HEK293 (cell line): ENCODE results near the gene WASL.

ENCODE experiments used
- CTCF ChIA-PET: fragments of 350-600 bp; formaldehyde crosslinking; extraction: SDS; loops from one replicate; lab custom pipeline; 2021; ENCODE audit warnings: antibody characterized with exemption; lab: Yijun Ruan, JAX
- POLR2A ChIA-PET: fragments of 300-600 bp; formaldehyde crosslinking; extraction: SDS; loops from one replicate; lab custom pipeline; 2020; ENCODE audit warnings: antibody characterized with exemption, inconsistent platforms; lab: Yijun Ruan, JAX
- H3K27ac ChIP-seq: fragments of 200-500 bp; sonication (Bioruptor generic); 2 replicates; pipeline ENCODE4 v1.5.1; 2014; ENCODE audit warnings: low read depth, low read length, control low read depth, inconsistent platforms; ENCODE audit errors: extremely low read depth
- H3K36me3 ChIP-seq, 2 experiments: fragments of 200-500 bp in 1 of 2; sonication (Bioruptor generic) in 1 of 2; 1 replicate in 1 of 2; 2 replicates in 1 of 2; pipeline ENCODE4 v1.5.1; 2014 to 2017; ENCODE audit warnings: inconsistent platforms in 2 of 2, low read length in 2 of 2; ENCODE audit not compliant: control insufficient read depth in 2 of 2, insufficient read depth in 1 of 2
- H3K4me1 ChIP-seq: fragments of 200-500 bp; sonication (Bioruptor generic); 2 replicates; pipeline ENCODE4 v1.5.1; 2014; ENCODE audit warnings: mild to moderate bottlenecking, low read length, inconsistent platforms; ENCODE audit not compliant: control insufficient read depth, insufficient read depth
- H3K4me3 ChIP-seq: 2 replicates; pipeline ENCODE4 v1.5.1; 2011; ENCODE audit warnings: low read depth, mild to moderate bottlenecking, control low read depth, low read length, moderate library complexity
- H3K9me3 ChIP-seq: fragments of 200-500 bp; sonication (Bioruptor generic); 2 replicates; pipeline ENCODE4 v1.5.1; 2014; ENCODE audit warnings: low read depth, low read length, inconsistent platforms; ENCODE audit not compliant: control insufficient read depth, insufficient read depth
- EGR2 ChIP-seq: fragments of 450-650 bp; formaldehyde crosslinking; IDR thresholded peaks from 2 replicates; pipeline ENCODE4 v1.5.1; 2016; ENCODE audit warnings: low read depth, missing biosample characterization, missing genetic modification characterization
- OSR2 ChIP-seq: fragments of 450-650 bp; formaldehyde crosslinking; IDR thresholded peaks from 2 replicates; pipeline ENCODE4 v1.5.1; 2016; ENCODE audit warnings: missing biosample characterization, missing genetic modification characterization
- PBX3 ChIP-seq: sonication (generic); formaldehyde crosslinking; IDR thresholded peaks from 2 replicates; pipeline ENCODE4 v1.8.1; 2022; ENCODE audit warnings: mild to moderate bottlenecking, moderate library complexity, missing genetic modification reagents
- PRDM10 ChIP-seq: fragments of 450-650 bp; formaldehyde crosslinking; IDR thresholded peaks from 2 replicates; pipeline ENCODE4 v1.5.1; 2016; ENCODE audit warnings: missing biosample characterization, missing genetic modification characterization
- ZEB2 ChIP-seq: fragments of 450-650 bp; formaldehyde crosslinking; IDR thresholded peaks from 2 replicates; pipeline ENCODE4 v1.5.1; 2016; ENCODE audit warnings: missing biosample characterization, missing genetic modification characterization
- ZNF16 ChIP-seq: fragments of 450-650 bp; formaldehyde crosslinking; IDR thresholded peaks from 2 replicates; pipeline ENCODE4 v1.5.1; 2016; ENCODE audit warnings: low read depth, missing biosample characterization, missing genetic modification characterization
- ZNF174 ChIP-seq: fragments of 450-650 bp; formaldehyde crosslinking; IDR thresholded peaks from 2 replicates; pipeline ENCODE4 v1.5.0; 2017; ENCODE audit warnings: missing biosample characterization, mild to moderate bottlenecking, missing genetic modification characterization
- ZNF221 ChIP-seq: fragments of 450-650 bp; formaldehyde crosslinking; IDR thresholded peaks from 2 replicates; pipeline ENCODE4 v1.5.1; 2017; ENCODE audit warnings: missing biosample characterization, missing genetic modification characterization, borderline replicate concordance
- ZNF23 ChIP-seq: fragments of 450-650 bp; formaldehyde crosslinking; IDR thresholded peaks from 2 replicates; pipeline ENCODE4 v1.5.1; 2016; ENCODE audit warnings: missing biosample characterization, missing genetic modification characterization, borderline replicate concordance
- ZNF366 ChIP-seq: fragments of 450-650 bp; formaldehyde crosslinking; conservative IDR thresholded peaks from 2 replicates; pipeline ENCODE4 v1.5.1; 2016; ENCODE audit warnings: missing biosample characterization, missing genetic modification characterization
- ZNF513 ChIP-seq: fragments of 450-650 bp; IDR thresholded peaks from 2 replicates; pipeline ENCODE4 v1.5.1; 2018; ENCODE audit warnings: missing biosample characterization, missing genetic modification characterization
- ZNF518A ChIP-seq: fragments of 450-650 bp; formaldehyde crosslinking; conservative IDR thresholded peaks from 2 replicates; pipeline ENCODE4 v1.5.1; 2016; ENCODE audit warnings: low read depth, missing biosample characterization, missing genetic modification characterization
- ZNF555 ChIP-seq: fragments of 450-650 bp; formaldehyde crosslinking; conservative IDR thresholded peaks from 2 replicates; pipeline ENCODE4 v1.5.1; 2017; ENCODE audit warnings: missing biosample characterization, mild to moderate bottlenecking, missing genetic modification characterization, inconsistent platforms
- ZNF621 ChIP-seq: fragments of 450-650 bp; formaldehyde crosslinking; IDR thresholded peaks from 2 replicates; pipeline ENCODE4 v1.5.1; 2017; ENCODE audit warnings: missing biosample characterization, missing genetic modification characterization
- ZNF658 ChIP-seq: fragments of 450-650 bp; formaldehyde crosslinking; IDR thresholded peaks from 2 replicates; pipeline ENCODE4; 2016; ENCODE audit warnings: missing biosample characterization, missing genetic modification characterization
- ZNF660 ChIP-seq: fragments of 450-650 bp; IDR thresholded peaks from 2 replicates; pipeline ENCODE4 v1.5.1; 2018; ENCODE audit warnings: missing biosample characterization, mild to moderate bottlenecking, missing genetic modification characterization

WASL gene

GRCh38 chr7:123637878-123638277 lies 110.9 kb downstream of the WASL start:
- POLR2A ChIA-PET, result interaction anchor here (1.5 kb wide), 1 partner anchor 111 kb away, joined by 3 read pairs; the partner anchor contains the start of gene WASL
- Histone ChIP-seq H3K9me3 (no peaks in the 10 kb centered on the region), H3K36me3 (no peaks in the 10 kb centered on the region), H3K27ac (no peak overlapping the region), H3K4me3 (no peak overlapping the region), H3K4me1 (no peaks in the 10 kb centered on the region)
- CTCF ChIA-PET, result interaction anchor here (0.6 to 4.6 kb wide), 5 partner anchors 14 to 234 kb away, joined by 4 to 29 read pairs (median 8); no protein-coding TSS in a partner anchor
- no peak for TF ChIP-seq OSR2 (tag by site-specific recombination)
- no peak for TF ChIP-seq ZNF221 (tag by site-specific recombination)
- no peak for TF ChIP-seq PRDM10
- no peak for TF ChIP-seq ZNF555 (tag by site-specific recombination)
- no peak for TF ChIP-seq ZNF366
- TF ChIP-seq ZNF513 (tag by site-specific recombination), result no peak
- no peak for TF ChIP-seq ZNF174
- TF ChIP-seq PBX3, result no peak
- no peak for TF ChIP-seq ZNF16 (tag by site-specific recombination)
- TF ChIP-seq ZNF660, result no peak
- no peak for TF ChIP-seq ZNF518A (tag by site-specific recombination)
- TF ChIP-seq EGR2 (tag by site-specific recombination), result no peak
- no peak for TF ChIP-seq ZNF23 (tag by site-specific recombination)
- TF ChIP-seq ZNF621 (tag by site-specific recombination), result no peak
- no peak for TF ChIP-seq ZNF658 (tag by site-specific recombination)
- no peak for TF ChIP-seq ZEB2 (tag by site-specific recombination)
